Measurements from ENCODE around the gene KMT2A.
"Not testable (repeated sequence)": the region's sequence is repeated elsewhere in the genome, so short reads cannot be mapped to it uniquely, and the experiment has no call there.

The KMT2A gene

DNA sequence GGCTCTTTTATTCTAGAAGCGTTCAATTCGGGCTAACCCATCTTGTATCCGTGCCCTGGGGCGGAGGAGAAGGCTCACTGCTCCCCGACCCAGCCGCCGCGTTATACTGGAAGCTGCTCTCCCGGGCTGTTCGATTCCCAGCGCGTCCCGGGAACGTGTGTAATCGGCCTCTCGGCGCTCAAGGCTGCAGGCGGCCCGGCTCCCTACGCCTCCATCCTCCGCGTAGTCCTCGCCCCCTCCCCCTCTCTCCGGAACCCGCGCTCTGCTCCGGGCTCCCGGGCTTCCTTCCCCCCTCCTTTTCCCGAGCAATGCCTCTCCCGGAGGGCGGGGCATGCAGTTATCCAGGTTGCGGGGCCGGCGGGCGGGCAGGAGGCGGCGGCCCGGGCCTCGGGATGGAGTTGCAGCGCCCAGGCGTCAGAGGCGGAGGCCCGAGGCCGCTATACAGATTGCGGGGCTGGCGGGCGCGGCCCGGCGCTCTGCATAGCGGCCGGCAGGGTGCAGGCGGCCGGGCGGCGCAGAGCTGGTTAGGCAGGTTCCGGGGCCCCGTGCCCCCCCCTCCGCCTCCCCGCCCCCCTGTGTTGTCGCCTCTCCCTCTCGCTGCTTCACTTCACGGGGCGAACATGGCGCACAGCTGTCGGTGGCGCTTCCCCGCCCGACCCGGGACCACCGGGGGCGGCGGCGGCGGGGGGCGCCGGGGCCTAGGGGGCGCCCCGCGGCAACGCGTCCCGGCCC lies at the start of gene KMT2A:
Gene KMT2A (plus strand): TSS at position 600 of the 732 bp plus-strand sequence. CDS start 21 bp downstream, at position 621.
- DNase-seq: peak; percentile 95

DNA sequence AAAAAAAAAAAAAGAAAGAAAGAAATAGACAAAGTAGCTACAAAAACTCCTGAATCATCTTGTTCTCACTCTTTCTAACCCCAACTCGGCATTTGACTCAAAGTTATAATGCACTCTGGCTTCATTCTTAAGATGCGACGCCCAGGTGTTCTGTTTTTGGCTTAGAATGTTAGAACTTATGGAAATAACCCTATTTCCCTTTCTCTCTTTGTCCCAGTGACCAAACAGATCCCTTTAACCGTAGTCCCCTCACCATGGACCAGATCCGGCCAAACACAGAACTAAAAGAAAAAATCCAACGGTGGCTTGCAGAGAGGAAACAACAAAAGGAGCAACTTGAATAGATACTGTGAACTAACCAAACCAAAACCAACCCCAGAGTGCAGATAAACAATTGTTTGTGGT lies 40.2 kb upstream of the KMT2A start:
- no peak for DNase-seq

DNA sequence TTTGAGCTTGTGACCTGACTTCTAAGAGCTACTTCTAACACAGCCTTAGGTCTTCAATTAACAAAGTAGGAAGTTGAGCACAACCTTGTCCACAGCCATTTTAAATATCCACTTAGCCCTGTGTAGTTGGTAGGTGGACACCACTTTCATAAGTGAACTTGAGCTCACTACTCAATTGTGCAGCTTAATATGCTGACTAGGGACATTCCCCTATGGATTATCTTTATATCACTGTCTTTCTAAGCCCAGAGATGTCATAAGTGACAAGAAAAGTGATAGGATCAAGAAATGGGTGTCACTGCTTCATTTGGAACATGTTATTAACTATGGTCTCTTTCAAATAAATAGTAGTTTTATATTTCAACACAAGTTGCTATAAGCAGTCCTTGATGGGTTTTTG lies 38.8 kb upstream of the KMT2A start:
- DNase-seq: no peak

DNA sequence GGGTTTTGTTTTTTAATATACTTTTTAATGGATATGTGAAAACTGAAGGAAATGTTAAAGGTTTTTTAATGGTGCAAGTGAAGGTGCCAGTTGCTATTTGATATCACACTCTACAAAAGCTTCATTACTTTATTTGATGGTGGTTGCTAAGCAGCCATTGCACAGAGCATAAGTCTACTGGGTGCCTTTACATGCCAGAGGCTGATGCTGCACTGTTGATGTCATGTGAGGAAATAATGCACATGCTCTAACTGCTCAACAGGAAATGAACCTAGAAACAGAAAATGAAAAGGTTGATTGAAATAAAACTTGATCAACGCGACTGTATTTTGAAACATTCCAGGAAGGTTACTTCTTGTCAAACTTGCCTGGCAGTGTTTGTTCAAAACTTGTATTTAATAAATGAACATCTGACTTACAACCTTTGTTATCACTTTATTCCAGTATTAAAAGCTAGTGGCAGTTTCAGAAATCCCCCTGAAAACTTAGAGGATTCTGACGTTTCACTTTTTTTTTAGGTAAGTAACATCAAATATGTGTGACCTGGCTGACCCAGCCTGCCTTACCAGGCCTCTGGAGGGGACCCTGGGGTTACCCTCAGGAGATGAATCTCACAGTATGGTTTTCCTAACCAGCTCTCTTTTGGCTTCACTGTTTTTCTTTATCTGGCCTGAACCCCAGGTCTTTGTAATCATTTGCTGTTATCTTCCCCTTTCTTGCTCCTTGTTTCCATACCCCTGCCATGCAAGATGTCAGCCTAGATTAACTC lies 37.3 kb upstream of the KMT2A start:
- no peak for DNase-seq

DNA sequence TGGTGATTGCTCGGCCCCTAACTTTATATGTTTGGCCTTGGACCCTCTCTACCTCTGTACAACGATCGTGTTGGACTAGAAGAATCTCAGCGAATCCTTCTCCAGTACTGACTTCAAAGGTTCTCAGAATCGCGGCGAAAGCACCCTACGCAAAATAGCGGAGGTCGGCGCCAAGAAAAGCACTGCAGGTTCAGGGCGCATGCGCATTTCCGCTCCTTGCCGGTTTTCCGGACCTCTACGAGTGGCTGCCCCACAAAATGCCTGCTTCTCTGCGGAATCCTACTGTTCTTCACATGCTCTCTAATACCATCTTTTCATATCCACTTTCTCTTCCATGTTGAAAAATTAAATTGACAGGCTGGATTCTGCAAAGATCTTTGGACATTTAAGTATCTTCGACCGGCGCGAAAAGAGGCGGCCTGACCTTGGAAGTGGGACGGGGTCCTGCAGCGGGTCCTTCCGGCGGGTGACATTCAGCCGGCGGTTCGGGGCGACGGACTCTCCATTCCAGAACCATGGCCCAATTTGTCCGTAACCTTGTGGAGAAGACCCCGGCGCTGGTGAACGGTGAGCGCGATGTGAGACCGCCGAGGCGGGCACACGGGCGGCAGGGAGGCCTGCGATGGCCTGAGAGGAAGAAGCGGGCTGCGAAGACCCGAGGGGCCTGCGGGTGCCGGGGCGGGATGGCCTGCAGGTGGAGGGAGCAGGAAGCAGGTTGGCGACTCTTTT lies 35.0 kb upstream of the KMT2A start, which contains the start of gene ATP5MG:
Gene ATP5MG (plus strand): TSS at position 456 of the 729 bp plus-strand sequence. CDS start 60 bp downstream, at position 516.
- DNase-seq: peak; percentile 98

DNA sequence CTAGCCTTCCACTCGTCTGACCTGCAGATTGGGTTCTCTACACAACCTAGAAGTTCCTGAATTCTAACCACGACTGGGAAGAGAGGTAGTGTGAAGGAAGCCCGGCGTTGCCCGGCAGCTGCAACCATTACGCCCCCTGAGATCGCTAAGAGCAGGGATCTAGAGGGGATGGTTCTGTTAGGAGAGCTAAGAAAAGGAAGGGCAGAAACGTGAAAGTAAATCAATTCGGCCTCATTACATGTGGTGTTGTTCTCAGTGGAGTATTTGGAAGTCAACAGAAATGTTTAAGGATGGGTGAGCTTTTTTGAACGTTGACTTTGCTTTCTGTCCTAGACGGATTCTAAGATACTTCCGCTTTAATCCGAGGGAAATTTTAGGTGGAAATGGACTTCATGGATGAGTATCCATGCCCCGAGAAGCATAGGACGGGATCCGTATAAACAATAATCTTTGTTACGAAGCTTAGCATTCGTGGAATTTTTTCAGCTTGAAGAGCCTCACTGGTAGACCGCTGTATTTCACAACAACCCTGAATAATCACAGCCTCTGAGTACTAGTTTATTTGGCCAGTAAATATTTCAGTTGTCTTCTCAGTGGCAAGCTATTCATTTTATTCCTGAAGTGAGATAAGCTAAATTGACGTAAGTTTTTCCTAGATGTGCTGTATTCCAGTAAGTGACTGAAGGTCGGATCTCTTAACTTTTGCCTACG lies 34.3 kb upstream of the KMT2A start:
- DNase-seq: peak; percentile 19

DNA sequence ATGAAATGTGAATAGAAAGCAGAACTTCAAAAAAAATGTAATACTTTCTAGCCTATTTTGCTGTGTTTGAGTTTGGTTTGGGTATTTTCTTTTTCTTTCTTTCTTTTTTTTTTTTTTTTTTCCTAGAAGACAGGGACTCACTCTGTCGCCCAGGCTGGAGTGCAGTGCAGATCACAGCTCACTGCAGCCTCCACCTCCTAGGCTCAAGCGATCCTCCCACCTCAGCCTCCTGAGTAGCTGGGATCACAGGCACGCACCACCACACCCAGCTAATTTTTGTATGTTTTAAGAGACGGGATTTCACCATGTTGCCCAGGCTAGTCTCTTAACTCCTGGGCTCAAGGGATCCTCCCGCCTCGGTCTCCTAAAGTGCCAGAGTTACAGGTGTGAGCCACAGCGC lies 33.7 kb upstream of the KMT2A start:
- DNase-seq: not testable (repeated sequence)

DNA sequence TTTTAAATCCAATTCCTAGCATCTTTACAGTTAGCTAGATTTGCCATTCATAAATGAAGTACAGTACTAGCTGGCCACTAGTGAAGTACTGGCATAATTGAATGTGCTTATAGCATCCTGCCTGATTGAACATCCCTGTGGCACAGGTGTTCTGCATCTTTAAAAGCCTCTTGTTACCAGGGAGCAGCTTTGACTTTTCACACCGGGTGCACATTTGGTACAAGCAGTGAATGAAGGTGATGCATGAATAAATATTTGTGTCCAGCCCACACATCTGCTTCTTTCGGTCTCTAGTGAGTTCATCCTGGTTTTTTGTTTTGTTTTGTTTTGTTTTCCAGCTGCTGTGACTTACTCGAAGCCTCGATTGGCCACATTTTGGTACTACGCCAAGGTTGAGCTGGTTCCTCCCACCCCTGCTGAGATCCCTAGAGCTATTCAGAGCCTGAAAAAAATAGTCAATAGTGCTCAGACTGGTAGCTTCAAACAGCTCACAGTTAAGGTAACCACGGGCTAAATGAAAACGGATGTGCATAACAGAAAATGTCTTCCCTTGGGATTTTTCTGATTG lies 29.6 kb upstream of the KMT2A start:
- no peak for DNase-seq

DNA sequence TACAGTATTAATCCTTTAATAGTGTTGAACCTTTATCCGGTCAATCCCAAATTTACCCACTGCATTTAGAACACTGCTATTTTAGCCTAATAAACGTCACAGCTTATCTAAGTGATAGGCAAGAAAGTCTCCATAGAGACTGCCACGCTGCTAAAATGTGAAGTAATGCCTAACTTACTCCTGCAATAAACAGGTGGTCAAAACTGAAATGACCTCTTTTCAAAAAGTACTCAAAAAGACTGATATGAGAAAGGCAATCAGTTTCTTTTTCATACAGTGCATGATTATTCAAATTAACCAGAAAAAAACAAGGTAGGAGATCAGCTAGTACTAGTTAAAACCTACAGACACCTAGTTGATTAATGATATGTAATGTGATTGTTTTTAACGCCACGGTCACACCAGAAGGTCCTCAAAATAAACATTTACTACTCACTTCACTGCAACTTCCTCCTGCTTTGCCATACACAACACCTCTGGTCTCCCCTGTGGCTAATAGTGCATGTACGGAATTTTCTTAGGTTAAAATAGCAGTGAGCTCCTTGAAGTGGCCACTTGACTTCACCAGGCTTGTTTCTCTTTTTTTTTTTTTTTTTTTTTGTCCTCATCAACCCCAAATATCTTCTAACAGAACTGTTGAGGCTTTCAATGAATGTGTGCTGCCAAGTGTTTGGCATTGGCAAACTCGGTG lies 26.1 kb upstream of the KMT2A start:
- DNase-seq: no peak

DNA sequence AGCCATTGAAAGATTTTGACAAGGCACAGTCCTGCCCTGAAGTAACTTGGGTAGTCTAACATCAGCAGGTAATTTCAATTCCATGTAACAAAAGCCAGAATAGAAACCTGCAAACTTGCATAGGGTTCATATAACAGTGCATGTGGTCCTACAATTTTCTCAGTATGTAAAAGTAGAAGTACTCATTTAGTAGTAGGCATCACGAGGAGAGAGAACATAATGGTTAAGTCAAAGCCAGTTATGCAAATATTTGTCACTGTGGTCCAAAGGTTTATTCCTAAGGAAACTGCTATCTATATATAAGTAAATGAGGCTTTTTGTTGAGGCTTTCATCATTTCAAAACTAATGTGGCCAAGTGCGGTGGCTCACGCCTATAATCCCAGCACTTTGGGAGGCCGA lies 24.8 kb upstream of the KMT2A start:
- DNase-seq: no peak

DNA sequence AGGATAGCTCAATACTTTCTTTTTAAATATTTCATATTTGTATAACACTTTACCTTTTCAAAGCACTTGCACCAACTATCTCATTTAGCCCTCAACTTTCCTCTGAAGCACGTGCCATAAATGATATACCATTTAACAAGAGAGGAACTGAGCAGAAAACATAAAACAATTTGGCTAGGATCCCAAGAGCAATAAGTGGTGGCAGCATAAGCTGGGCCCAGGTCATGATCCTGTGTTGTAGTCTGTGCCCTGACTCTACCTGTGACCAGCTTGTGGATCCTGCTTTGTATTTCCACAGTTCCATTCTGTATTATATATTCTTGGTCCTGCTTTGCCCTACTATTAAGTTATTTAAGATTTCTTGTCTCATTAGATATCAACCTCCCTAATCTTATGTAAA lies 23.4 kb upstream of the KMT2A start:
- no peak for DNase-seq

DNA sequence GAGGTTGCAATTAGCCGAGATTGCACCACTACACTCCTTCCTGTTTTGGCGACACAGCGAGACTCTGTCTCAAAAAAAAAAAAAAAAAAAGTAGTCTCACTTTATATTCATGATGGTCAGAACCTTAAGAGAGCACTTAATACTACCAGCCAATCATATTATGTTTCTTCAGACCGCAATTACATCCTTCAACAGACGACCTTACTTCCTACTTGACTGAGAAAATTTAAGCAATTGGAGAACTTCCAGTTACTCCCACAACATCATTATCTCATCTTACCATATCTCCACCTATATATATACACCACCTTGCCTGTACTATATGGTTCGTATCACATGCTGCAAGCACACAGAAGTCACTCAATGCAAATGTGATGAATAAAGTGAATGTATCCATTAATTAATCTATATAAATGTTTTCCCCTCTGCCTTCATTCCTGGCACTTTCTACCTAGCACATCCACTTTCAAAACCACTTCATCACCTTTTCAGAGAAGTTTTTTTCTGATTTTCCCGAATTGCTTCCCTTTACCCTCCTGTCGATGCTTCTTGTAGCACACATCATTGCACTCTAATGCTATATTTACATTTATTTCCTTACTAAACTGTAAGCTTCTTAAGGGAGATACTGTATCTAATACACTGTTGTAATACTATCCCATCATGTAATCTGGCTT lies 21.1 kb upstream of the KMT2A start:
- DNase-seq: peak; percentile 76

DNA sequence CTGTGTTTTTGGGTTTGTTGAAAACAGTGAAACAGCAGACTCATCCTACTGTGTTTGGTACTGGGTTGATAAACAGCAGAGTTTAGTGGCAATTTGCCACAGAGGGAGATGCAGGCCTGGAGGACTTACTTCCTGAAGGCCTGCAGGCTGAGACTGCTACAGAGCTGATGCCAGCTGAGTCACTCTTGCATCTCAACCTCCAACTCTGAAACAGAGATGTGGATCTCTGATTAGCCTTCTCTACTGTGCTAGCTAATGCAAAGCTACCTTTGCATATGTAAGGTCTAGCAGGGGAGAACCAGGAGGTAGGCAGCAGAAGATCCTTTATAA lies 20.6 kb upstream of the KMT2A start:
- peak; percentile 99 for DNase-seq

DNA sequence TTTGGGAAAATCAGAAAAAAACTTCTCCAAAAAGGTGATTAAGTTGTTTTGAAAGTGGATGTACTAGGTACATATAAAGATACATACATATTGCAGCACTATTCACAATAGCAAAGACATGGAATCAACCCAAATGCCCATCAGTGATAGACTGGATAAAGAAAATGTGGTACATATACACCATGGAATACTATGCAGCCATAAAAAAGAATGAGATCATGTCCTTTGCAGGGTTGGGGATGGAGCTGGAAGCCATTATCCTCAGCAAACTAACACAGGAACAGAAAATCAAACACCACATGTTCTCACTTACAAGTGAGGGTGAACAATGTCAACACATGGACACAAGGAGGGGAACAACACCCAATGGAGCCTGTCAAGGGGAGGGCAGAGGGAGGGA lies 19.4 kb upstream of the KMT2A start:
- DNase-seq: not testable (repeated sequence)

DNA sequence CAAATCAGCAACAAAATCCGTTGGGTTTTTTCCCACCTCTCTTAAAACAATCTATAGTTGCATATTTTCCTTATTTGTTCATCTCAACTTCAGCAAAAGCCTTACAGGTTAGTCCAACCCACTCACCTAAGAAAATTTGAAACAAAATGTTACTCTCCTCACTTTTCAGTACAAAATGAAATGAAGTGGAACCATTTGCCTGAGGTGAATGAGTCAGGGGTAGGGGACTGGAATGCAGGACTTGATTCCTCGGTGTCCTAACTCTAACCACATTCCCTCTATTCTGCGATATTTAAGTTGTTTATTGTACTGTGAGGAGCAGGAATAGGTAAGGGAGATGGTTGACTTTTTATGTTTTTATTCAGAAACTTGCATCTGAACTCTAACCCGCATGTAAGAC lies 18.5 kb upstream of the KMT2A start:
- no peak for DNase-seq

DNA sequence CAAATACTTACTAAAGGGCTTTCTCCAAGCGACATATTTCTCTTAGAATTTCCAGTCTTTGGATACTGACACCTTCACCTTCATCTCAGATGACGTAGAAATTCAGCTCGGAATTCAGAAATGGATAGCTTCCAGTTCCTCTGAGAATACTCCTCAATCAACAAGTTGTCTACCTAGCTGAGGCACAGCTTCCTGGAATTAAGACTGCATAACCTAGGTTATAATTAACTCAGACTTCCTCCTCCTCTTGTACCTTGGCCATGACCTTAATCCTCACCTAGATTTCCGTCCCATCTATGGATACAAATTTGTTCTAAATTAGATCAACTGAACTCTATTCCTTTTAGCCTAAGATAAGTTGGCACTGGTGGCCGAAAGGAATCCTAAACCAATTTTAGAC lies 17.5 kb upstream of the KMT2A start:
- DNase-seq: no peak

DNA sequence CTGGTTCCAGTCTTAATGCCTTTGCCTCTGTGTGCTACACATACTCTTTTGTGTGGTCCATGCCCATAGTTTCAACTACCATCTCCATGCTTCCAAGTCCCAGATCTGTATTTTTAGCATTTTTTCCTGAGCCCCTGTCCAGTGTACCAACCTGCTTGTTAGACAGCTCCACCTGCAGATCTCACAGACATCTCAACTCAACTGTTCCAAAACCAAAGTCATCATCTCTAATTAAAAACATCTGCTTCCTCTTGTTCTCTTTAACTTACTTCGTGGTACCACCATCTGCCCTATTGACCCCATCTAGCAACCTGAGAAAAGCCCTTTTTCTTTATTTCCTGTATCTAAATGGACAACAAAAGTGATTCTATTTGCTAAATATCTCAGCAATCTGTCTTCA lies 8.6 kb upstream of the KMT2A start:
- no peak for DNase-seq

DNA sequence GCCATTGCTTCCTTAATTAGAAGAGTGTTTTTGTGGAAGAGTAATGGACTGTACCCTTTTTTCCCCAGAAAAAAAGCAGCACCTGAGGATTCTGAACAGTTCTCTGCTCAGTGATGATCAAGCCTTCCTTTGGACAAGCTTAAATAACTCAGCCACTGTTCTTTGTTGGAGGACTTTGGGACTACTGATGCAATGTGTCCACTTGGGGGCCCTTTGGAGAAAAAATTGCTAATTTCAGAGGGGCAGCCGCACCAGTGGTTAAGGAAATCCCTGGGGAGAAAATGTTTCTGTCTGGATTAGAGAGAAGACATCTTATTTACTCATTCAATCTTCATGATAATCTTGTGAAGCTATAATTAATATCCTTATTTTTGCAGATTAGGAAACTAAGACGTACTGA lies 5.3 kb upstream of the KMT2A start:
- DNase-seq: peak; percentile 41

DNA sequence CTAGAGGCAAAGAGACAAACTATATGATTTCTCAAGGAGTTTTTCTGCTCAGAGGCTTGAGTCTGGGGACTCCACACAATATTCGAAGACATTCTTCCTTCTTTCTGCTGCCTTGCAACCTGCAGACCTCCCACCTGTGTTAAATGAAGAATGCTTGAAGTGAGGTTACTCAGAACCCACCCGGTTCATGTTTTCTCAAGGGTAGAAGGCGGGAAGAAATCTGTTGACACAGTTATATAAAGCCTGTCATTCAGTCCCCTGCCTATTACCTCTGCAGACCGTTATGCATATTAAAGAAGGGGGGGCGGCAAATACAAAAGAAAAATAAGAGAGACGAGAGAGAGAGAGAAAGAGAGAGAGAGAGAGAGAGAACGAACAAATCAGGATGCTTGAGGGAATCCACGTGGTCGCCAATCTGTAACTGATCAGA lies 2.2 kb upstream of the KMT2A start:
- no peak for DNase-seq

DNA sequence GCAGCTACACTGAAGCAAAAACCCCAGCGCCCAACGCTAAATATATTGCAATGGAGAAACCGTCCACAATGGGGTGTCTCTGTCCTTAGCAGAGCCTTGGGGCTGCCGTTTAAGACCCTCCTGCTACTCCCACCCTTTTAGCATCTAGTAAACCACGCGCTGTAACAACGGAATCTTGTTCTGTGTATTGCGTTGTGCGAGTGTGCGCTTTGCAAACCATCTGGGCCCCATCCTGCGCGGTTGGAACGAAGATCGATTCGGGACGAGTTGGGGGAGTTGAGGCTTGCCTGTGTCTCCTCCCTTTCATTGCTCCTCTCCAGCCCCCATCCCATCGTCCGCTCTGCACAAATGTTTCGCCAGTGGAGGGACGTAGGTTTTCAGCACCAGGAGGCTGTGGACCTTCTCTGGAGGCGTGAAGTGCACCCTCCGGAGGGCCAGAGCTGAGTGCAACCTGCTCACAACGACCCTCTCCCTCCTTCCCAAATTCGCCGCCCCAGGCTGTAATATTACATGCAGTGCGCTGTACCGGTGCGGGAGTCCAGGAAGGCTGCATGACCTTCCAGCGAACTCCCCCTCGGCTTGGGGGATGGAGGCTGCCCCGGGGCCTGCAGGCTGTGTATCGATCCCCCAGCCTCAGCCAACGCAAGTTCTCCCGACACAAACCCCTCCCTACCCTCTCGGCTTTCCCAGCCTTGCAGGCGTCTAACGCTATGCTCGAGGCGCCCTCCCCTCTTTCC lies 1.6 kb upstream of the KMT2A start:
- DNase-seq: peak; percentile 83

All from hematopoietic multipotent progenitor cell treated with erythropoietin and hydrocortisone succinate and interleukin-3 and kit ligand, for 6 days (in vitro differentiated cells).